HepG2 (cell line): ENCODE data around the gene KRT6B. TPM values are rescaled to one million over a fixed set of nuclear protein-coding genes. Genes with fewer than 3 reads are reported as not detected.

Experiments
- AKNA ChIP-seq: sonication (generic); formaldehyde crosslinking; IDR thresholded peaks from 2 replicates; pipeline ENCODE4 v1.4.0; 2020; ENCODE audit warnings: missing genetic modification reagents, borderline replicate concordance
- CAMTA2 ChIP-seq: sonication (generic); formaldehyde crosslinking; IDR thresholded peaks from 2 replicates; pipeline ENCODE4 v1.4.0; 2020; ENCODE audit warnings: mild to moderate bottlenecking, missing genetic modification reagents, borderline replicate concordance
- EED ChIP-seq: sonication (generic); formaldehyde crosslinking; IDR thresholded peaks from 2 replicates; pipeline ENCODE4 v1.5.0; 2020; ENCODE audit warnings: mild to moderate bottlenecking, missing genetic modification reagents
- HDAC6 ChIP-seq: fragments of 200-600 bp; sonication (generic); IDR thresholded peaks from 2 replicates; pipeline ENCODE4 v1.7.0; 2017; ENCODE audit warnings: mild to moderate bottlenecking, antibody characterized with exemption, low read length, low read depth
- HHEX ChIP-seq: IDR thresholded peaks from 2 replicates; pipeline ENCODE4 v1.6.1; 2016; ENCODE audit warnings: control low read depth
- NR2F6 ChIP-seq, 2 experiments: IDR thresholded peaks; 2 replicates each; pipeline ENCODE4 v1.6.1; 2016; ENCODE audit warnings: antibody characterized with exemption in 1 of 2, mild to moderate bottlenecking in 1 of 2
- POLR2AphosphoS2 ChIP-seq: IDR thresholded peaks from 2 replicates; pipeline ENCODE4 v1.6.1; 2011; ENCODE audit warnings: low read depth, low read length, improper control_type of control experiment
- ZNF816 ChIP-seq: sonication (generic); formaldehyde crosslinking; IDR thresholded peaks from 2 replicates; pipeline ENCODE4 v1.8.0; 2022; ENCODE audit warnings: missing genetic modification reagents, mild to moderate bottlenecking, borderline replicate concordance
- polyA plus RNA-seq, 8 experiments: library from polyadenylated mRNA; depleted of rRNA in 3 of 8; stranded (reverse) in 7 of 8; unstranded in 1 of 8; fragments of >200 nt; fragmentation: Illumina TruSeq in 4 of 8; extraction: Trizol in 4 of 8; gene quantifications; 2 replicates each; pipeline versions ENCODE4 v1.2.1 to v1.2.3, GENCODE V29; 2011 to 2016; ENCODE audit warnings: low read depth in 4 of 8, missing spikeins in 1 of 8, mixed read lengths in 1 of 8; ENCODE audit not compliant: insufficient read depth in 1 of 8
- total RNA-seq, 5 experiments: library from RNA; depleted of rRNA; stranded (reverse); fragments of >200 nt; fragmentation: Illumina TruSeq; extraction: Trizol; gene quantifications; 2 replicates each; pipeline ENCODE4 v1.2.3, GENCODE V29; 2016; ENCODE audit warnings: low read depth in 1 of 5
- TF ChIP-seq, protein P1 (sequence below): sonication (generic); formaldehyde crosslinking; IDR thresholded peaks from 2 replicates; pipeline ENCODE4 v1.5.0; 2020; ENCODE audit warnings: mild to moderate bottlenecking, missing genetic modification reagents
- TF ChIP-seq, protein P2 (sequence below): sonication (generic); formaldehyde crosslinking; IDR thresholded peaks from 2 replicates; pipeline ENCODE4 v1.4.0; 2020; ENCODE audit warnings: missing genetic modification reagents

Gene KRT6B
- total and polyA plus RNA-seq, 2 of the 13 experiments (the other 11 are each of a cell fraction or from before 2014, with no cell fraction given) = not detected

GRCh38 chr12:52413202-52413601 lies 38.7 kb downstream of the KRT6B start (continued):
- TF ChIP-seq AKNA = no peak
- no peak for TF ChIP-seq HHEX (CRISPR knock-in tag)
- TF ChIP-seq, protein P1, sequence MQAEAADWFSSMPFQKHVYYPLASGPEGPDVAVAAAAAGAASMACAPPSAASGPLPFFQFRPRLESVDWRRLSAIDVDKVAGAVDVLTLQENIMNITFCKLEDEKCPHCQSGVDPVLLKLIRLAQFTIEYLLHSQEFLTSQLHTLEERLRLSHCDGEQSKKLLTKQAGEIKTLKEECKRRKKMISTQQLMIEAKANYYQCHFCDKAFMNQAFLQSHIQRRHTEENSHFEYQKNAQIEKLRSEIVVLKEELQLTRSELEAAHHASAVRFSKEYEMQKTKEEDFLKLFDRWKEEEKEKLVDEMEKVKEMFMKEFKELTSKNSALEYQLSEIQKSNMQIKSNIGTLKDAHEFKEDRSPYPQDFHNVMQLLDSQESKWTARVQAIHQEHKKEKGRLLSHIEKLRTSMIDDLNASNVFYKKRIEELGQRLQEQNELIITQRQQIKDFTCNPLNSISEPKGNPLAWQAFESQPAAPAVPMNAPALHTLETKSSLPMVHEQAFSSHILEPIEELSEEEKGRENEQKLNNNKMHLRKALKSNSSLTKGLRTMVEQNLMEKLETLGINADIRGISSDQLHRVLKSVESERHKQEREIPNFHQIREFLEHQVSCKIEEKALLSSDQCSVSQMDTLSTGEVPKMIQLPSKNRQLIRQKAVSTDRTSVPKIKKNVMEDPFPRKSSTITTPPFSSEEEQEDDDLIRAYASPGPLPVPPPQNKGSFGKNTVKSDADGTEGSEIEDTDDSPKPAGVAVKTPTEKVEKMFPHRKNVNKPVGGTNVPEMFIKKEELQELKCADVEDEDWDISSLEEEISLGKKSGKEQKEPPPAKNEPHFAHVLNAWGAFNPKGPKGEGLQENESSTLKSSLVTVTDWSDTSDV = no peak
- TF ChIP-seq NR2F6 (IDR thresholded peaks at IDR 0.05) = no peak
- TF ChIP-seq NR2F6 (CRISPR knock-in tag; IDR thresholded peaks at IDR 0.05) = no peak
- TF ChIP-seq, protein P2, sequence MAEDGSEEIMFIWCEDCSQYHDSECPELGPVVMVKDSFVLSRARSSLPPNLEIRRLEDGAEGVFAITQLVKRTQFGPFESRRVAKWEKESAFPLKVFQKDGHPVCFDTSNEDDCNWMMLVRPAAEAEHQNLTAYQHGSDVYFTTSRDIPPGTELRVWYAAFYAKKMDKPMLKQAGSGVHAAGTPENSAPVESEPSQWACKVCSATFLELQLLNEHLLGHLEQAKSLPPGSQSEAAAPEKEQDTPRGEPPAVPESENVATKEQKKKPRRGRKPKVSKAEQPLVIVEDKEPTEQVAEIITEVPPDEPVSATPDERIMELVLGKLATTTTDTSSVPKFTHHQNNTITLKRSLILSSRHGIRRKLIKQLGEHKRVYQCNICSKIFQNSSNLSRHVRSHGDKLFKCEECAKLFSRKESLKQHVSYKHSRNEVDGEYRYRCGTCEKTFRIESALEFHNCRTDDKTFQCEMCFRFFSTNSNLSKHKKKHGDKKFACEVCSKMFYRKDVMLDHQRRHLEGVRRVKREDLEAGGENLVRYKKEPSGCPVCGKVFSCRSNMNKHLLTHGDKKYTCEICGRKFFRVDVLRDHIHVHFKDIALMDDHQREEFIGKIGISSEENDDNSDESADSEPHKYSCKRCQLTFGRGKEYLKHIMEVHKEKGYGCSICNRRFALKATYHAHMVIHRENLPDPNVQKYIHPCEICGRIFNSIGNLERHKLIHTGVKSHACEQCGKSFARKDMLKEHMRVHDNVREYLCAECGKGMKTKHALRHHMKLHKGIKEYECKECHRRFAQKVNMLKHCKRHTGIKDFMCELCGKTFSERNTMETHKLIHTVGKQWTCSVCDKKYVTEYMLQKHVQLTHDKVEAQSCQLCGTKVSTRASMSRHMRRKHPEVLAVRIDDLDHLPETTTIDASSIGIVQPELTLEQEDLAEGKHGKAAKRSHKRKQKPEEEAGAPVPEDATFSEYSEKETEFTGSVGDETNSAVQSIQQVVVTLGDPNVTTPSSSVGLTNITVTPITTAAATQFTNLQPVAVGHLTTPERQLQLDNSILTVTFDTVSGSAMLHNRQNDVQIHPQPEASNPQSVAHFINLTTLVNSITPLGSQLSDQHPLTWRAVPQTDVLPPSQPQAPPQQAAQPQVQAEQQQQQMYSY (CRISPR knock-in tag) = no peak
- no peak for TF ChIP-seq POLR2AphosphoS2
- no peak for TF ChIP-seq CAMTA2 (CRISPR knock-in tag)
- no peak for TF ChIP-seq HDAC6
- TF ChIP-seq EED (CRISPR knock-in tag) = no peak
- TF ChIP-seq ZNF816 (CRISPR knock-in tag) = no peak
